TTC549 (cell line): Measurements from ENCODE around the gene LIMS1.

ENCODE experiments used
- FAIRE-seq: peaks from 2 replicates; lab custom pipeline; 2012; peaks lifted over from hg19 to GRCh38; lab: Jason Lieb, UNC

The LIMS1 gene

GRCh38 chr2:108615480-108616090 is 81.3 kb downstream of the LIMS1 start:
- FAIRE-seq = no peak

- FAIRE-seq = no peak
These were observed 82.0 kb downstream of the LIMS1 start for GRCh38 chr2:108616318-108616717.

GRCh38 chr2:108616751-108617161 is 82.5 kb downstream of the LIMS1 start:
- FAIRE-seq = no peak

GRCh38 chr2:108617617-108618016 is 83.3 kb downstream of the LIMS1 start:
- no peak for FAIRE-seq

- no peak for FAIRE-seq
These were observed 85.8 kb downstream of the LIMS1 start for GRCh38 chr2:108619925-108620620.

GRCh38 chr2:108620656-108621055 is 86.4 kb downstream of the LIMS1 start:
- no peak for FAIRE-seq

- no peak for FAIRE-seq
These were observed 86.9 kb downstream of the LIMS1 start for GRCh38 chr2:108621087-108621559.

GRCh38 chr2:108621687-108622681 is 87.7 kb downstream of the LIMS1 start:
- peak; percentile 25 for FAIRE-seq

- FAIRE-seq = no peak
These were observed 89.3 kb downstream of the LIMS1 start for GRCh38 chr2:108623616-108624015.

GRCh38 chr2:108625186-108625827 is 91.0 kb downstream of the LIMS1 start:
- no peak for FAIRE-seq

GRCh38 chr2:108625828-108626195 is 91.5 kb downstream of the LIMS1 start:
- FAIRE-seq = no peak

GRCh38 chr2:108626995-108627394 is 92.7 kb downstream of the LIMS1 start:
- no peak for FAIRE-seq

- FAIRE-seq = no peak
These were observed 93.8 kb downstream of the LIMS1 start for GRCh38 chr2:108627911-108628567.

GRCh38 chr2:108628936-108629335 is 94.7 kb downstream of the LIMS1 start:
- no peak for FAIRE-seq

- no peak for FAIRE-seq
These were observed 95.1 kb downstream of the LIMS1 start for GRCh38 chr2:108629417-108629816.

GRCh38 chr2:108630567-108631405 is 96.5 kb downstream of the LIMS1 start:
- FAIRE-seq = no peak

- no peak for FAIRE-seq
These were observed 98.3 kb downstream of the LIMS1 start for GRCh38 chr2:108632332-108633160.

- FAIRE-seq = no peak
These were observed 99.1 kb downstream of the LIMS1 start for GRCh38 chr2:108633409-108633808.

GRCh38 chr2:108634011-108634410 is 99.7 kb downstream of the LIMS1 start:
- FAIRE-seq = no peak
